ENCODE results near the gene UMAD1.

GRCh38 chr7:7667187-7667586, 26.6 kb downstream of the UMAD1 start:
- TF ChIP-seq CTCF (IDR thresholded peaks at IDR 0.05) (no peak), POLR2A (IDR thresholded peaks at IDR 0.05) (no peak)

Data from Peyer's patch (tissue), 4 donors.